RKO (cell line): Measurements from ENCODE around the gene MST1.

ENCODE experiments used
- DNase-seq: peaks from one replicate; pipeline ENCODE4 v3.0.0-alpha.2; 2016; ENCODE audit warnings: low spot score

The MST1 gene

GRCh38 chr3:49674497-49674983, 14.7 kb downstream of the MST1 start:
- DNase-seq = peak; percentile 15

- peak; percentile 98 for DNase-seq
These were observed 15.4 kb downstream of the MST1 start, which contains the start of gene APEH for GRCh38 chr3:49673715-49674496. Gene APEH (plus strand): TSS chr3:49674351. CDS start chr3:49674402, 51 bp downstream.

- peak; percentile 77 for DNase-seq
These were observed 16.1 kb downstream of the MST1 start for GRCh38 chr3:49673121-49673714.

GRCh38 chr3:49671291-49672288, 17.7 kb downstream of the MST1 start:
- peak; percentile 73 for DNase-seq

GRCh38 chr3:49670940-49671290, 18.4 kb downstream of the MST1 start:
- DNase-seq = no peak

- DNase-seq = no peak
These were observed 19.9 kb downstream of the MST1 start for GRCh38 chr3:49669352-49669751.

- no peak for DNase-seq
These were observed 20.4 kb downstream of the MST1 start for GRCh38 chr3:49668861-49669260.

- DNase-seq = no peak
These were observed 20.9 kb downstream of the MST1 start for GRCh38 chr3:49668414-49668797.

GRCh38 chr3:49667701-49668413, 21.4 kb downstream of the MST1 start:
- no peak for DNase-seq

GRCh38 chr3:49666592-49666991, 22.7 kb downstream of the MST1 start:
- DNase-seq = no peak

GRCh38 chr3:49665822-49666519, 23.3 kb downstream of the MST1 start:
- no peak for DNase-seq

GRCh38 chr3:49664300-49664699, 25.0 kb downstream of the MST1 start:
- DNase-seq = no peak

GRCh38 chr3:49663831-49664230, 25.4 kb downstream of the MST1 start:
- no peak for DNase-seq

GRCh38 chr3:49662720-49663413, 26.4 kb downstream of the MST1 start:
- no peak for DNase-seq

GRCh38 chr3:49662021-49662420, 27.3 kb downstream of the MST1 start:
- no peak for DNase-seq

- peak; percentile 18 for DNase-seq
These were observed 28.0 kb downstream of the MST1 start for GRCh38 chr3:49661281-49661680.

- no peak for DNase-seq
These were observed 29.5 kb downstream of the MST1 start for GRCh38 chr3:49659756-49660155.

GRCh38 chr3:49658711-49659110, 30.6 kb downstream of the MST1 start:
- DNase-seq = no peak

- DNase-seq = no peak
These were observed 31.9 kb downstream of the MST1 start for GRCh38 chr3:49657208-49657915.
